COLO668 (cell line): Measurements from ENCODE around the gene FREY1.
A peak's percentile ranks its signal among the peaks of the same experiment; 100 is the strongest.
"Not testable (repeated sequence)": the region's sequence is repeated elsewhere in the genome, so short reads cannot be mapped to it uniquely, and the experiment has no call there.

Experiments
- DNase-seq: peaks from one replicate; lab custom pipeline; 2025; ENCODE audit not compliant: unreplicated experiment; lab: John Stamatoyannopoulos, UW

The FREY1 gene

GRCh38 chr11:45917286-45917622 is 10.2 kb upstream of the FREY1 start:
- peak; percentile 38 for DNase-seq

- DNase-seq, result no peak
Observed at GRCh38 chr11:45915446-45915845, 8.4 kb upstream of the FREY1 start.

GRCh38 chr11:45913942-45914635 is 7.0 kb upstream of the FREY1 start:
- no peak for DNase-seq

GRCh38 chr11:45913514-45913913 is 6.4 kb upstream of the FREY1 start:
- DNase-seq, result no peak

GRCh38 chr11:45910623-45911022 is 3.6 kb upstream of the FREY1 start:
- no peak for DNase-seq

GRCh38 chr11:45909594-45910475 is 2.8 kb upstream of the FREY1 start:
- no peak for DNase-seq

- no peak for DNase-seq
Observed at GRCh38 chr11:45907911-45908370, 870 bp upstream of the FREY1 start.

- DNase-seq, result no peak
Observed at GRCh38 chr11:45906096-45906682, 882 bp downstream of the FREY1 start.

- DNase-seq, result not testable (repeated sequence)
Observed at GRCh38 chr11:45905576-45905975, 1.5 kb downstream of the FREY1 start.

- no peak for DNase-seq
Observed at GRCh38 chr11:45905095-45905494, 2.0 kb downstream of the FREY1 start.

GRCh38 chr11:45904309-45904915 is 2.7 kb downstream of the FREY1 start:
- DNase-seq, result no peak

- DNase-seq, result no peak
Observed at GRCh38 chr11:45902452-45903380, 4.4 kb downstream of the FREY1 start.

- DNase-seq, result no peak
Observed at GRCh38 chr11:45901626-45902025, 5.4 kb downstream of the FREY1 start.

GRCh38 chr11:45900916-45901617 is 6.0 kb downstream of the FREY1 start:
- DNase-seq, result no peak

- DNase-seq, result not testable (repeated sequence)
Observed at GRCh38 chr11:45900175-45900800, 6.8 kb downstream of the FREY1 start.

GRCh38 chr11:45899448-45900174 is 7.5 kb downstream of the FREY1 start:
- peak; percentile 97 for DNase-seq

GRCh38 chr11:45899086-45899447 is 8.0 kb downstream of the FREY1 start:
- no peak for DNase-seq

- peak; percentile 28 for DNase-seq
Observed at GRCh38 chr11:45897556-45897955, 9.5 kb downstream of the FREY1 start.
